K562 (cell line): ENCODE data around the gene MOB1A. TPM values are rescaled to one million over a fixed set of nuclear protein-coding genes. Genes with fewer than 3 reads are reported as not detected.

Experiments used
- ATAC-seq: fragments of 200-7000 bp; cut with Tn5 transposase; 3 replicates; pipeline ENCODE4 v1.9.1; 2020; ENCODE audit warnings: moderate library complexity
- BruUV-seq: library from RNA; stranded (reverse); fragments of 400-500 nt; replicated peaks from 2 replicates; lab custom pipeline; 2021; lab: Mats Ljungman, UMichigan
- CTCF ChIA-PET: fragments of 300-600 bp; formaldehyde crosslinking; extraction: SDS; loops from one replicate; lab custom pipeline; 2021; ENCODE audit warnings: low intra/inter-chr PET ratio; lab: Yijun Ruan, JAX
- POLR2A ChIA-PET: fragments of 300-600, 350-650 bp; sonication (Branson Sonifier 250); formaldehyde crosslinking; extraction: SDS; loops from one replicate; lab custom pipeline; 2021; ENCODE audit warnings: antibody characterized with exemption, inconsistent platforms; lab: Yijun Ruan, JAX
- DNase-seq, 4 experiments: peaks; one replicate each; pipeline versions ENCODE4 v3.0.0 to v3.0.0-alpha.2; 2011 to 2018; ENCODE audit warnings: low spot score in 3 of 4, mixed read lengths in 3 of 4; ENCODE audit errors: extremely low read depth in 1 of 4
- FAIRE-seq: peaks from 2 replicates; lab custom pipeline; 2011; peaks lifted over from hg19 to GRCh38; lab: Jason Lieb, UNC
- H2AFZ ChIP-seq: 2 replicates; pipeline ENCODE4 v1.6.0; 2011; ENCODE audit warnings: low read depth, low read length, control low read depth, inconsistent platforms
- H3K27ac ChIP-seq: fragments of 200-600 bp; 3 replicates; pipeline ENCODE4 v1.8.0; 2011; ENCODE audit warnings: low read depth, mild to moderate bottlenecking, control low read depth, inconsistent platforms, low read length, moderate library complexity, mixed read lengths; ENCODE audit errors: extremely low read depth
- H3K27me3 ChIP-seq, 2 experiments: fragments of 300-600 bp in 1 of 2; 2 replicates in 1 of 2; 3 replicates in 1 of 2; pipeline versions ENCODE4 v1.6.0 to v1.8.0; 2011; ENCODE audit warnings: inconsistent platforms in 2 of 2, low read length in 2 of 2, mild to moderate bottlenecking in 1 of 2, mixed read lengths in 1 of 2, moderate library complexity in 1 of 2; ENCODE audit not compliant: control insufficient read depth in 2 of 2, insufficient read depth in 2 of 2
- H3K36me3 ChIP-seq: fragments of 300-600 bp; 3 replicates; pipeline ENCODE4 v1.8.0; 2011; ENCODE audit warnings: mild to moderate bottlenecking, low read length, inconsistent platforms; ENCODE audit not compliant: control insufficient read depth, insufficient read depth
- H3K4me1 ChIP-seq, 2 experiments: fragments of 200-600 bp in 1 of 2; replicated peaks in 1 of 2; 2 replicates in 1 of 2; 3 replicates in 1 of 2; pipeline versions ENCODE4 v1.5.1 to v1.8.0; 2011; ENCODE audit warnings: inconsistent platforms in 2 of 2, low read length in 2 of 2, mild to moderate bottlenecking in 1 of 2, mixed read lengths in 1 of 2, moderate library complexity in 1 of 2; ENCODE audit not compliant: control insufficient read depth in 2 of 2, insufficient read depth in 2 of 2
- H3K4me2 ChIP-seq: 2 replicates; pipeline ENCODE4 v1.6.1; 2011; ENCODE audit warnings: low read length, control low read depth, inconsistent platforms, mixed read lengths; ENCODE audit not compliant: insufficient read depth
- H3K4me3 ChIP-seq: fragments of 200-600 bp; sonication (generic), shearing (Covaris generic); 2 replicates; pipeline ENCODE4 v1.5.1; 2016; ENCODE audit warnings: control low read depth, inconsistent platforms
- H3K79me2 ChIP-seq: fragments of 200-600 bp; 3 replicates; pipeline ENCODE4 v1.8.0; 2011; ENCODE audit warnings: low read length, inconsistent platforms; ENCODE audit not compliant: control insufficient read depth, insufficient read depth
- H3K9ac ChIP-seq, 2 experiments: 2 replicates each; pipeline versions ENCODE4 v1.6.0 to v1.6.1; 2011; ENCODE audit warnings: low read depth in 2 of 2, low read length in 2 of 2, control low read depth in 1 of 2, inconsistent platforms in 1 of 2, mild to moderate bottlenecking in 1 of 2, mixed read lengths in 1 of 2; ENCODE audit not compliant: insufficient read depth in 1 of 2
- H3K9me1 ChIP-seq: one replicate; pipeline ENCODE4 v1.6.0; 2011; ENCODE audit warnings: inconsistent platforms, mild to moderate bottlenecking, low read length, moderate library complexity; ENCODE audit not compliant: control insufficient read depth, insufficient read depth
- H3K9me3 ChIP-seq: replicated peaks from 2 replicates; pipeline ENCODE4 v1.5.1; 2011; ENCODE audit warnings: low read depth, low read length, inconsistent platforms; ENCODE audit not compliant: control insufficient read depth, insufficient read depth
- H4K20me1 ChIP-seq: replicated peaks from 2 replicates; pipeline ENCODE4 v1.6.1; 2011; ENCODE audit warnings: low read length, inconsistent platforms, mixed read lengths; ENCODE audit not compliant: control insufficient read depth, insufficient read depth
- AFF1 ChIP-seq, 2 experiments: fragments of 450-650 bp; IDR thresholded peaks; 2 replicates each; pipeline ENCODE4 v1.6.1; 2018; ENCODE audit warnings: mild to moderate bottlenecking in 2 of 2, low read depth in 1 of 2; ENCODE audit not compliant: partially characterized antibody in 2 of 2
- CEBPZ ChIP-seq: fragments of 150-350 bp; IDR thresholded peaks from 2 replicates; pipeline ENCODE4 v1.6.1; 2014; ENCODE audit warnings: low read depth, mild to moderate bottlenecking, low read length, borderline replicate concordance
- DLX4 ChIP-seq: fragments of 250-450 bp; sonication (Bioruptor Pico); IDR thresholded peaks from 2 replicates; pipeline ENCODE4 v1.6.1; 2021; ENCODE audit warnings: mild to moderate bottlenecking
- HEY1 ChIP-seq: fragments of 250-450 bp; sonication (Bioruptor Pico); IDR thresholded peaks from 2 replicates; pipeline ENCODE4 v1.5.0; 2020; ENCODE audit warnings: mild to moderate bottlenecking, moderate library complexity, borderline replicate concordance
- HNRNPLL ChIP-seq: fragments of 200-400 bp; formaldehyde crosslinking; IDR thresholded peaks from 2 replicates; pipeline ENCODE4 v1.6.1; 2017; ENCODE audit warnings: low read length, low read depth, mild to moderate bottlenecking; ENCODE audit not compliant: poor library complexity, severe bottlenecking
- ILF3 ChIP-seq: fragments of 450-650 bp; IDR thresholded peaks from 2 replicates; pipeline ENCODE4 v1.6.1; 2018; ENCODE audit warnings: antibody characterized with exemption, mild to moderate bottlenecking, moderate library complexity, borderline replicate concordance
- NR1H2 ChIP-seq: sonication (generic); formaldehyde crosslinking; IDR thresholded peaks from 2 replicates; pipeline ENCODE4 v1.4.0; 2020; ENCODE audit warnings: mild to moderate bottlenecking, missing genetic modification reagents
- NR2C1 ChIP-seq, 2 experiments: fragments of 450-650 bp; IDR thresholded peaks; 2 replicates each; pipeline ENCODE4 v1.6.1; 2017; ENCODE audit warnings: mild to moderate bottlenecking in 2 of 2, antibody characterized with exemption in 1 of 2, inconsistent platforms in 1 of 2, missing compliant biosample characterization in 1 of 2, missing genetic modification characterization in 1 of 2
- SIN3A ChIP-seq, 2 experiments: fragments of 150-350 bp in 1 of 2; IDR thresholded peaks; 2 replicates each; pipeline ENCODE4 v1.6.1; 2011 to 2016; ENCODE audit warnings: borderline replicate concordance in 2 of 2, low read depth in 2 of 2, low read length in 2 of 2, mild to moderate bottlenecking in 2 of 2, moderate library complexity in 2 of 2; ENCODE audit not compliant: control insufficient read depth in 1 of 2
- TFAM ChIP-seq: fragments of 250-450 bp; sonication (Bioruptor Pico); conservative IDR thresholded peaks from 2 replicates; pipeline ENCODE4 v1.5.0; 2021; ENCODE audit warnings: mild to moderate bottlenecking, moderate library complexity
- WHSC1 ChIP-seq: IDR thresholded peaks from one replicate; pipeline ENCODE4 v1.6.1; 2012; ENCODE audit warnings: low read length, control low read depth, inconsistent platforms
- ZBTB17 ChIP-seq: fragments of 450-650 bp; formaldehyde crosslinking; IDR thresholded peaks from 2 replicates; pipeline ENCODE4 v1.4.0; 2020; ENCODE audit warnings: mild to moderate bottlenecking
- ZNF696 ChIP-seq: fragments of 250-450 bp; sonication (Bioruptor Pico); conservative IDR thresholded peaks from 2 replicates; pipeline ENCODE4 v1.4.0; 2020; ENCODE audit warnings: mild to moderate bottlenecking, moderate library complexity
- in situ Hi-C: fragments of 300-500 bp; cut with MboI; formaldehyde crosslinking; loops from 4 replicates; pipeline ENCODE4 v1.15.0; 2018; ENCODE audit warnings: inconsistent platforms, mixed read lengths
- intact Hi-C: fragments of 100-400 bp; cut with micrococcal nuclease; formaldehyde crosslinking; loops from 2 replicates; pipeline ENCODE4 v1.14.2; 2022
- polyA plus RNA-seq, 8 experiments: library from polyadenylated mRNA; depleted of rRNA in 4 of 8; stranded (reverse) in 5 of 8; unstranded in 3 of 8; fragments of >200 nt; fragmentation: Nextera tagmentation in 2 of 8; fragmentation: Illumina TruSeq in 1 of 8; extraction: Ambion mirVana in 2 of 8; extraction: Trizol in 1 of 8; gene quantifications; 2 replicates each; pipeline versions ENCODE4 v1.2.1 to v1.2.3, GENCODE V29; 2011 to 2014; ENCODE audit warnings: inconsistent platforms in 1 of 8, missing spikeins in 1 of 8
- total RNA-seq, 7 experiments: library from RNA; depleted of rRNA in 6 of 7; stranded (reverse); fragments of >200 nt in 6 of 7; fragmentation: Illumina TruSeq in 2 of 7; extraction: Trizol in 2 of 7; gene quantifications; 2 replicates each; pipeline versions ENCODE4 v1.2.1 to v1.2.3, GENCODE V29; 2011 to 2021; ENCODE audit warnings: low replicate concordance in 1 of 7

Gene MOB1A
- total and polyA plus RNA-seq, 9 of the 15 experiments (the other 6 are each of a cell fraction or from before 2014, with no cell fraction given), result 24.8 to 100 (median 60.2) TPM

- no peak for TF ChIP-seq NR1H2 (CRISPR knock-in tag)
- TF ChIP-seq AFF1 (IDR thresholded peaks at IDR 0.05; ENCODE audit: low read depth in 1 of 2, partially characterized antibody in 2 of 2), result no peak
- 0 out of 2 replicates have a peak, but pooled peaks have one; percentile 56 for TF ChIP-seq ILF3
- TF ChIP-seq DLX4 (CRISPR knock-in tag), result no peak
- no peak for TF ChIP-seq TFAM (CRISPR knock-in tag)
- no peak for TF ChIP-seq ZNF696 (CRISPR knock-in tag)
- TF ChIP-seq HNRNPLL, result no peak
- TF ChIP-seq ZBTB17, result no peak
- no peak for TF ChIP-seq WHSC1
- TF ChIP-seq SIN3A (IDR thresholded peaks at IDR 0.05; ENCODE audit: borderline replicate concordance in 2 of 2, control insufficient read depth in 1 of 2, low read depth in 2 of 2, low read length in 2 of 2), result 0 out of 4 replicates have a peak, but pooled peaks of 1 of the 2 experiments have one; percentile 12
- TF ChIP-seq HEY1 (CRISPR knock-in tag), result no peak
- TF ChIP-seq CEBPZ, result no peak
- no peak for TF ChIP-seq NR2C1 (IDR thresholded peaks at IDR 0.05)
- TF ChIP-seq NR2C1 (tag; IDR thresholded peaks at IDR 0.05), result no peak
- peaks cover 21% of the 10 kb centered on the region; the same call in 2 of the 3 replicates for H3K36me3 ChIP-seq
- DNase-seq, result no peak
- H3K9me1 ChIP-seq, result no peaks in the 10 kb centered on the region
- H3K27me3 ChIP-seq, result no peaks in the 10 kb centered on the region
- ChIA-PET POLR2A (interaction anchor here (0.7 to 6.5 kb wide), 12 partner anchors 10 to 441 kb away, joined by 3 to 98 read pairs (median 6); partner anchors contain the start of genes BOLA3, MTHFD2 and TPRKB), CTCF (no interaction called here)
- no peak for FAIRE-seq
- H2AFZ ChIP-seq, result peak overlapping the region; percentile 55; the same call in 1 of the 2 replicates
- peak overlapping the region; percentile 79 to 95; a peak in 3 of 4 replicates for H3K9ac ChIP-seq
- peak overlapping the region; percentile 86 for H3K4me2 ChIP-seq
- H3K4me3 ChIP-seq, result peak overlapping the region; percentile 81
- in situ Hi-C loops (no loop called here), intact Hi-C loops (no loop called here)
- no peak for ATAC-seq
- H3K27ac ChIP-seq, result peak overlapping the region; percentile 83; the same call in 2 of the 3 replicates
- no peaks in the 10 kb centered on the region; the same call in 1 of the 2 replicates for H4K20me1 ChIP-seq
- BruUV-seq, result no TSS peak
- H3K79me2 ChIP-seq, result peaks cover 58% of the 10 kb centered on the region
- no peaks in the 10 kb centered on the region for H3K9me3 ChIP-seq
- H3K4me1 ChIP-seq, result peaks cover 14 to 19% of the 10 kb centered on the region in 2 experiments
These were observed 983 bp downstream of the MOB1A start for GRCh38 chr2:74177696-74178095.
